Occipital lobe (tissue), 2 donors: ENCODE measurements around the gene MMP12. TPM values are rescaled to one million over a fixed set of nuclear protein-coding genes. Genes with fewer than 3 reads are reported as not detected.

Source experiments
- DNase-seq: peaks from one replicate; lab custom pipeline; 2025; lab: John Stamatoyannopoulos, UW
- total RNA-seq: library from RNA; depleted of rRNA; stranded (reverse); fragments of >200 nt; gene quantifications from one replicate; pipeline ENCODE4 v1.2.3, GENCODE V29; 2014

MMP12 gene
- total RNA-seq, 1 donor from 2014 or later: not detected

DNA sequence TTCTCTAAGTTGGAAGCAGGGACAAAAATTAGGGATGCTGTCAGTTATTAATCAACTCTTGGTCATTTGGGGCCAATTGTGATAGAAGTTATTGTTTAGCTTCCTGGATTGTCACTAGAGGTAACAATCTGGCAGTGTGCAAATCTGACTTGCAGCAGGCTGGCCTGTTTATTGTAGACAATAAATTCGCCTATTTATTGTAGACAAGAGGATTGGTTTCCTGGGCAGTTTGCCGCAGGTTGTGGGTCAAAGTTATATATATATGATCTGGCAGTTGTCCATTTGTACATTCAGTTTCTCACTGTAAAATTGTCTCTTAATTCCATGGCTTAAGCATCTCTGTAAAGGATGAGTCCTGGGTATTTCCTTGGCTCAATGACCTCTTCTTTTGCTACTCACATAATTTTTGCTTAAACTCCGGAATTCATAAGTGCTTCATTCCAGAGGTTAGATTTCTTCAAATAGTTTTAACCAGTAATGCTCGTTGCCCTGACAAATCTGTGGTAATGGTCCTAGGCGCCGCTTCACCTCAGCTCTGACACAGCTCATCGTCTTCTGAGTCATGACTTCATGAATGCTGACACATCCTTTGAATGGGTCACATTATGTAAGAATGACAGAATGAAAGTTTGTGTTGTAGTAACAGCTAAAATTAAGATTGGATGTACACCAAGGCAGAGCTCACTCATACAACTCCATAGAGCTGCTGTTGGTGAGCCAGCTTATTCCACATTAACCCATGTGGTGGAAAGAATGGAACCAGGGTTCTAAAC, 23.6 kb downstream of the MMP12 start:
- no peak for DNase-seq

GRCh38 chr11:102849311-102849710, 25.5 kb downstream of the MMP12 start:
- DNase-seq: no peak

GRCh38 chr11:102846292-102846691, 28.5 kb downstream of the MMP12 start:
- DNase-seq: no peak

GRCh38 chr11:102843489-102843888, 31.3 kb downstream of the MMP12 start, which contains the start of gene MMP3:
Gene MMP3, minus strand, starts transcription at chr11:102843609. Its CDS starts 63 bp downstream, at chr11:102843546.
- no peak for DNase-seq

DNA sequence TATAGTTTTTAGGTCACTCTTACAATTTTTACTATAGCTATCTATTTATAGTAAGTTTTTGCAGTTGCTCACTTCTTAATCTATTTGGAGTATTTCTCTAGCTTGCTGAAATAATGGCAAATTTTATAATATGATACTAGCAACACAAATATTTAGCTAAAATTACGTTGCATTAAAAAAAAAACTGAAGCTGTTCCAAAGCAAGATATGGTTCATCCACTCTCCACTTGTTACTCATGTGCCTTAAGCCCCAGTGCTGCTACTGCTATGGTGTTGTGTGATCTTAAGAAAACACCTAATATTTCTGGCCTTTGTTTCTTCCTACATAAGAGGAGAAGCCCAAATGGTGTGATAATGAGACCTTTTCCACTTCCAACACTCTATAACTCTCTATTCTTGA, 31.9 kb downstream of the MMP12 start:
- no peak for DNase-seq

DNA sequence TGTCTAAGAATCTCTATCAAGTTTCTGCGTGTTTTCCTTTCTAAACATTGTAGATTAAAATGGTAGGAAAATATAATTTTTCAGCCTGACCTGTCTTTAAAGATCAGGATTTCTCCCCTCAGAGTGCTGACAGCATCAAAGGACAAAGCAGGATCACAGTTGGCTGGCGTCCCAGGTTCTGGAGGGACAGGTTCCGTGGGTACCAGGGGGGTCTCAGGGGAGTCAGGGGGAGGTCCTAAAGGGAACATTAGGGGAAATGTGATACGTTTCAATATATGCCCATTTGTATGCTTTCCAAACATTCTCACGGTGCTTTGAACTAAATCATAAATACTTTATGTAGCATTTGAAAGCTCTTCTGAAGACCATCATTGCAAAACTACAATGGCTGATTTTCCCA, 34.8 kb downstream of the MMP12 start:
- DNase-seq: no peak

- DNase-seq: no peak
Observed at GRCh38 chr11:102837646-102838045, 37.1 kb downstream of the MMP12 start.

DNA sequence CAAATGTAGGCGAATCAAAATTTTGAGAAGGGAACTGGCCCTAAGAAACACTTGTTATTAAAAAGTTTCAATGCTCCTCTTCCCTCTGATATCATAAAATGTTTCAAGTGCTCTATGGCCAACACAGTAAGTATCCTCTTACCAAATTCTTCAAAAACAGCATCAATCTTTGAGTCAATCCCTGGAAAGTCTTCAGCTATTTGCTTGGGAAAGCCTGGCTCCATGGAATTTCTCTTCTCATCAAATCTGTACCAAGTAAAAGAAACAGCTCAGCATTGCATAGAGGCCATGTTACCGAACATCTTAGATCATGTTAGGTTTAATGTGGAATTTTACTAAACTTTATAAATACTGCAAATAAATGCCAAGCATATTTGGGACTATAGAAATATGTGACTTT, 37.6 kb downstream of the MMP12 start:
- DNase-seq: no peak

DNA sequence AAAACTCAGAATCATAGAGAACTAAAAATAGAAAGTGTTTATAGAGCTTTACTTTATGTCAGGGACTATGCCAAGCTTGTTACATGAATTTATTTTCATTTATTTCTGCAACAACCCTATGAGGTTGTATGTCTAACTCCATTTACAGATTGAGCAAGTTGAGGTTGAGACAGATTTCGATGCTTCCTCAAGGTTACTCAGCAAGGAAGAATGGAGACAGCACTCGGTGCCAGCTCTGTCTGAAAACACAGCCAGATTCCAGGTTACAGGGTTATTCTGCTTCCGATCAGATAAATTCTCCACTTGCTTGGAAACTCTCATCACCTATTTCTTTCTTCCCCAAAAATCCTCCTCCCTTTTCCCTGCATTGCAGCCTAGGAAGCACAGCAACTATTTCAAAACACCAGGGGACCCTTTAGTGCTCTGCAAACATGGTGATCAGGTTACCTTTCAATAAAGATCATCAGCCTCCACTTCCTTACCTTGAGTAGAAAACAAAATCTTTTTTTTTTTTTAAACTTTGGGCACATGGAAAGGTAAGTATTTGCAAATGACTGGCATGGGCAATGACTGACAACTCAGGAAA, 38.4 kb downstream of the MMP12 start:
- no peak for DNase-seq

- no peak for DNase-seq
Observed at GRCh38 chr11:102833731-102834130, 41.1 kb downstream of the MMP12 start.

- DNase-seq: no peak
Observed at GRCh38 chr11:102832612-102833011, 42.2 kb downstream of the MMP12 start.

GRCh38 chr11:102831489-102832440, 43.0 kb downstream of the MMP12 start:
- no peak for DNase-seq

DNA sequence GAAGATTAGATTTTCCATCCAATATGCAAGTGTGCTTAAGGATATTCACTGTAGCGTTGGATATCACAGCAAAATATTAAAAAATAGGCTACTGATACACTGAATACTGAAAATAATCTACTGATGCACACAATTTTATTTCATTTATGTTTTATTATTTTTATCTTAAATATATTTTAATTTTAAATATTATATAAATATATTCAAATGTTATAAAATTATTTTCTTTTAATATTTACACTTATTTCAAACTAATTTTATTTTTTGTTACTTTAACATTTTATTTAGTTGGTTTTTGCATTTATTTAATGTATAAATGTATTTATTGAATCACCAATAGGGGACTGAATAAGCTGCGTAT, 43.7 kb downstream of the MMP12 start:
- DNase-seq: no peak

- DNase-seq: no peak
Observed at GRCh38 chr11:102830001-102830727, 44.6 kb downstream of the MMP12 start.

- no peak for DNase-seq
Observed at GRCh38 chr11:102829316-102830000, 45.3 kb downstream of the MMP12 start.

- no peak for DNase-seq
Observed at GRCh38 chr11:102824556-102824955, 50.2 kb downstream of the MMP12 start.

- no peak for DNase-seq
Observed at GRCh38 chr11:102819491-102819890, 55.3 kb downstream of the MMP12 start.

- DNase-seq: no peak
Observed at GRCh38 chr11:102813484-102813883, 61.3 kb downstream of the MMP12 start.
